HepG2 (cell line): ENCODE data around the gene PYCR2. TPM values are rescaled to one million over a fixed set of nuclear protein-coding genes. Genes with fewer than 3 reads are reported as not detected.

Experiments
- ATRX ChIP-seq: sonication (generic); formaldehyde crosslinking; IDR thresholded peaks from 2 replicates; pipeline ENCODE4 v1.4.0; 2020; ENCODE audit warnings: missing genetic modification reagents, borderline replicate concordance
- HIC2 ChIP-seq: sonication (generic); formaldehyde crosslinking; IDR thresholded peaks from 2 replicates; pipeline ENCODE4 v1.9.0; 2022; ENCODE audit warnings: low read depth, missing genetic modification reagents
- HNF4G ChIP-seq, 2 experiments: sonication (generic) in 1 of 2; formaldehyde crosslinking in 1 of 2; IDR thresholded peaks; 2 replicates each; pipeline versions ENCODE4 v1.4.0 to v1.6.1; 2011 to 2020; ENCODE audit warnings: borderline replicate concordance in 2 of 2, low read depth in 2 of 2, mild to moderate bottlenecking in 2 of 2, low read length in 1 of 2, missing genetic modification reagents in 1 of 2, moderate library complexity in 1 of 2
- HOXA5 ChIP-seq: sonication (generic); formaldehyde crosslinking; IDR thresholded peaks from 2 replicates; pipeline ENCODE4 v1.4.0; 2020; ENCODE audit warnings: missing genetic modification reagents
- PHF8 ChIP-seq: sonication (generic); formaldehyde crosslinking; IDR thresholded peaks from 2 replicates; pipeline ENCODE4 v1.5.0; 2020; ENCODE audit warnings: missing genetic modification reagents
- RARG ChIP-seq: sonication (generic); formaldehyde crosslinking; IDR thresholded peaks from 2 replicates; pipeline ENCODE4 v1.4.0; 2020; ENCODE audit warnings: low read depth, mild to moderate bottlenecking, missing genetic modification reagents
- SIX1 ChIP-seq: sonication (generic); formaldehyde crosslinking; IDR thresholded peaks from 2 replicates; pipeline ENCODE4 v1.4.0; 2020; ENCODE audit warnings: missing genetic modification reagents, borderline replicate concordance
- TBX3 ChIP-seq: fragments of 450-650 bp; IDR thresholded peaks from 2 replicates; pipeline ENCODE4 v1.6.1; 2017; ENCODE audit warnings: antibody characterized with exemption, mild to moderate bottlenecking, inconsistent platforms, borderline replicate concordance
- TCF7L2 ChIP-seq: IDR thresholded peaks from 2 replicates; pipeline ENCODE4 v1.6.1; 2011; ENCODE audit warnings: mild to moderate bottlenecking, low read depth, low read length, moderate library complexity
- TEAD2 ChIP-seq: sonication (generic); formaldehyde crosslinking; IDR thresholded peaks from 2 replicates; pipeline ENCODE4 v1.9.0; 2021; ENCODE audit warnings: missing genetic modification reagents
- ZBTB14 ChIP-seq: sonication (generic); formaldehyde crosslinking; IDR thresholded peaks from 2 replicates; pipeline ENCODE4 v1.4.0; 2020; ENCODE audit warnings: missing genetic modification reagents
- ZMYM2 ChIP-seq: sonication (generic); formaldehyde crosslinking; IDR thresholded peaks from 2 replicates; pipeline ENCODE4 v1.8.0; 2022; ENCODE audit warnings: mild to moderate bottlenecking, missing genetic modification reagents
- ZNF362 ChIP-seq: sonication (generic); formaldehyde crosslinking; IDR thresholded peaks from 2 replicates; pipeline ENCODE4 v1.4.0; 2020; ENCODE audit warnings: missing genetic modification reagents, mild to moderate bottlenecking, borderline replicate concordance
- ZNF510 ChIP-seq: sonication (generic); formaldehyde crosslinking; IDR thresholded peaks from 2 replicates; pipeline ENCODE4 v1.4.0; 2020; ENCODE audit warnings: low read depth, mild to moderate bottlenecking, missing genetic modification reagents
- ZNF569 ChIP-seq: sonication (generic); formaldehyde crosslinking; IDR thresholded peaks from 2 replicates; pipeline ENCODE4 v1.5.0; 2020; ENCODE audit warnings: mild to moderate bottlenecking, missing genetic modification reagents, moderate library complexity, borderline replicate concordance
- ZNF724P ChIP-seq: sonication (generic); formaldehyde crosslinking; IDR thresholded peaks from 2 replicates; pipeline ENCODE4 v1.8.0; 2022; ENCODE audit warnings: missing genetic modification reagents, borderline replicate concordance
- ZNF775 ChIP-seq: sonication (generic); formaldehyde crosslinking; IDR thresholded peaks from 2 replicates; pipeline ENCODE4 v1.4.0; 2020; ENCODE audit warnings: missing genetic modification reagents, mild to moderate bottlenecking, moderate library complexity, borderline replicate concordance
- polyA plus RNA-seq, 8 experiments: library from polyadenylated mRNA; depleted of rRNA in 3 of 8; stranded (reverse) in 7 of 8; unstranded in 1 of 8; fragments of >200 nt; fragmentation: Illumina TruSeq in 4 of 8; extraction: Trizol in 4 of 8; gene quantifications; 2 replicates each; pipeline versions ENCODE4 v1.2.1 to v1.2.3, GENCODE V29; 2011 to 2016; ENCODE audit warnings: low read depth in 4 of 8, missing spikeins in 1 of 8, mixed read lengths in 1 of 8; ENCODE audit not compliant: insufficient read depth in 1 of 8
- total RNA-seq, 5 experiments: library from RNA; depleted of rRNA; stranded (reverse); fragments of >200 nt; fragmentation: Illumina TruSeq; extraction: Trizol; gene quantifications; 2 replicates each; pipeline ENCODE4 v1.2.3, GENCODE V29; 2016; ENCODE audit warnings: low read depth in 1 of 5
- TF ChIP-seq, protein P1 (sequence below): sonication (generic); formaldehyde crosslinking; IDR thresholded peaks from 2 replicates; pipeline ENCODE4 v1.4.0; 2020; ENCODE audit warnings: missing genetic modification reagents

PYCR2 gene
- total and polyA plus RNA-seq, 2 of the 13 experiments (the other 11 are each of a cell fraction or from before 2014, with no cell fraction given): 47.2 to 47.8 TPM

DNA sequence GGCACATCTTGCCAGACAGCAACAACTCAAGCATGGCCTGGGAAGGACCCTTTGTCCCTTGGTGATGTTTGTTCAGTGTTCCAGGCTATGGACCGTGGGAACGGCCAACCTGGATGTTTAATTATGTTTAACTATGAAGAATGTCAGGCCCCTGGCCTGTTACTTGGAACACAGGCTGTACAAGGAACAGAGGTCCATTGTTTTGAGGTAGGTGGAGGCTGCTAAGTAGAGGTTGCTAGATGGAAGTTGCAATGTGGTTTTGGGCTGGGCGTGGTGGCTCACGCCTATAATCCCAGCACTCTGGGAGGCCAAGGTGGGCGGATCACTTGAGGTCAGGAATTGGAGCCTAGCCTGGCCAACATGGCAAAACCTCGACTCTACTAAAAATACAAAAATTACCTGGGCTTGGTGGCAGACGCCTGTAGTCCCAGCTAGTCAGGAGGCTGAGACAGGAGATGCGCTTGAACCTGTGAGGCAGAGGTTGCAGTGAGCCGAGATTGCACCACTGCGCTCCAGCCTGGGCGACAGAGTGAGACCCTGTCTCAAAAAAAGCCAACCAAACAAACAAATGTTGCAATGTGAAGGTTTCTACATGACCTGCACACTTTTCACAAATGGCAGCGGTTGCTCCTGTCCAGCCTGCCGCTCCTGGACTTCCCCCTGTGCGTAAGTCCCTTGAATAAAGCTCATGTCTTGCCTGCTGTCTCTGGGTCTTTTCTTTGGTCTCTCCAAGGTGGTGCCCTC is 32.6 kb downstream of the PYCR2 start (continued):
- peak; percentile 39; the same call in 1 of the 2 replicates for TF ChIP-seq ZMYM2
- no peak for TF ChIP-seq RARG (CRISPR knock-in tag)
- no peak for TF ChIP-seq HOXA5 (CRISPR knock-in tag)
- TF ChIP-seq, protein P1, sequence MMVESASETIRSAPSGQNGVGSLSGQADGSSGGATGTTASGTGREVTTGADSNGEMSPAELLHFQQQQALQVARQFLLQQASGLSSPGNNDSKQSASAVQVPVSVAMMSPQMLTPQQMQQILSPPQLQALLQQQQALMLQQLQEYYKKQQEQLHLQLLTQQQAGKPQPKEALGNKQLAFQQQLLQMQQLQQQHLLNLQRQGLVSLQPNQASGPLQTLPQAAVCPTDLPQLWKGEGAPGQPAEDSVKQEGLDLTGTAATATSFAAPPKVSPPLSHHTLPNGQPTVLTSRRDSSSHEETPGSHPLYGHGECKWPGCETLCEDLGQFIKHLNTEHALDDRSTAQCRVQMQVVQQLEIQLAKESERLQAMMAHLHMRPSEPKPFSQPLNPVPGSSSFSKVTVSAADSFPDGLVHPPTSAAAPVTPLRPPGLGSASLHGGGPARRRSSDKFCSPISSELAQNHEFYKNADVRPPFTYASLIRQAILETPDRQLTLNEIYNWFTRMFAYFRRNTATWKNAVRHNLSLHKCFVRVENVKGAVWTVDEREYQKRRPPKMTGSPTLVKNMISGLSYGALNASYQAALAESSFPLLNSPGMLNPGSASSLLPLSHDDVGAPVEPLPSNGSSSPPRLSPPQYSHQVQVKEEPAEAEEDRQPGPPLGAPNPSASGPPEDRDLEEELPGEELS: peak; percentile 38; the same call in 1 of the 2 replicates
- no peak for TF ChIP-seq ATRX (CRISPR knock-in tag)
- peak; percentile 70; the same call in 1 of the 2 replicates for TF ChIP-seq ZNF362 (CRISPR knock-in tag)
- no peak for TF ChIP-seq ZNF569 (CRISPR knock-in tag)
- TF ChIP-seq TEAD2 (CRISPR knock-in tag): no peak
- no peak for TF ChIP-seq TBX3
- TF ChIP-seq PHF8 (CRISPR knock-in tag): peak; percentile 17; the same call in 1 of the 2 replicates
- no peak for TF ChIP-seq ZBTB14 (CRISPR knock-in tag)
- TF ChIP-seq TCF7L2: no peak
- no peak for TF ChIP-seq HIC2 (CRISPR knock-in tag)
- no peak for TF ChIP-seq ZNF510
- TF ChIP-seq ZNF724P (CRISPR knock-in tag): no peak
- TF ChIP-seq ZNF775 (CRISPR knock-in tag): no peak
- TF ChIP-seq HNF4G (IDR thresholded peaks at IDR 0.05; ENCODE audit: borderline replicate concordance, low read depth, low read length): no peak
- no peak for TF ChIP-seq HNF4G (CRISPR knock-in tag; IDR thresholded peaks at IDR 0.05; ENCODE audit: borderline replicate concordance, low read depth)
- no peak for TF ChIP-seq SIX1 (CRISPR knock-in tag)
- TF ChIP-seq, all 625 proteins: peak for 44
